ENCODE data around the gene RASGRP2. TPM values are rescaled to one million over a fixed set of nuclear protein-coding genes. Genes with fewer than 3 reads are reported as not detected.

The RASGRP2 gene
- total and polyA plus RNA-seq, 2 of the 8 experiments (the other 6 are each of a cell fraction or from before 2014, with no cell fraction given) = 40.6 to 45.7 TPM

GRCh38 chr11:64723907-64724862 is 19.8 kb downstream of the RASGRP2 start:
- Histone ChIP-seq H2BK12ac (ENCODE audit: low read depth, low read length) (peak overlapping the region; percentile 99; the same call in 1 of the 2 replicates), H3K79me1 (ENCODE audit: low read depth, low read length) (peaks cover 4% of the 10 kb centered on the region; the same call in 1 of the 2 replicates), H3K56ac (replicated peaks; ENCODE audit: insufficient read length, low read depth, low read length) (no peak overlapping the region), H3K14ac (ENCODE audit: insufficient read length) (no peak overlapping the region), H3K36me3 (ENCODE audit: control insufficient read depth in 2 of 4, insufficient read depth in 4 of 4, low read length in 3 of 4) (no peaks in the 10 kb centered on the region), H2BK15ac (ENCODE audit: low read length) (peak overlapping the region; percentile 21), H3K18ac (ENCODE audit: extremely low read depth, low read length) (0 out of 2 replicates have a peak overlapping the region, but pooled peaks have one; percentile 60), H3K23me2 (ENCODE audit: low read depth, low read length) (peaks cover 8% of the 10 kb centered on the region; the same call in 1 of the 2 replicates), H4K8ac (ENCODE audit: extremely low read depth, insufficient read depth, low read length) (peak overlapping the region; percentile 45; the same call in 1 of the 2 replicates), H2BK5ac (ENCODE audit: low read depth, low read length) (peak overlapping the region; percentile 83; the same call in 1 of the 2 replicates), H3K79me2 (ENCODE audit: control insufficient read depth in 1 of 2, insufficient read depth in 2 of 2, low read length in 2 of 2) (no peaks in the 10 kb centered on the region), H2AK5ac (ENCODE audit: low read depth, low read length) (peak overlapping the region; percentile 88; the same call in 1 of the 2 replicates), H3K4me1 (replicated peaks in 1 of 4; ENCODE audit: control insufficient read depth in 3 of 4, insufficient read depth in 4 of 4, low read length in 3 of 4) (peaks cover 10 to 33% (median 25%) of the 10 kb centered on the region in 4 experiments), H3K27me3 (replicated peaks in 1 of 4; ENCODE audit: control insufficient read depth in 3 of 4, extremely low read depth in 1 of 4, insufficient read depth in 3 of 4, low read length in 3 of 4) (peaks cover 7 to 20% (median 16%) of the 10 kb centered on the region in 4 experiments), H3K23ac (ENCODE audit: insufficient read length) (no peak overlapping the region), H2AFZ (ENCODE audit: low read length) (no peak overlapping the region), H3K4me3 (ENCODE audit: extremely low read depth in 1 of 4, insufficient read depth in 2 of 4, low read depth in 3 of 4, low read length in 4 of 4) (peak overlapping the region in 1 of 4 experiments; percentile 83; a peak in 4 of 8 replicates), H4K5ac (ENCODE audit: insufficient read length, low read depth, low read length) (no peak overlapping the region), H2BK20ac (ENCODE audit: low read length) (peak overlapping the region; percentile 43), H3K4ac (replicated peaks; ENCODE audit: insufficient read length, low read depth, low read length) (no peak overlapping the region), H4K20me1 (replicated peaks in 1 of 2; ENCODE audit: control insufficient read depth in 1 of 2, insufficient read depth in 2 of 2, low read length in 2 of 2) (no peaks in the 10 kb centered on the region), H3K9me3 (ENCODE audit: insufficient read depth in 2 of 2, low read depth in 1 of 2, low read length in 1 of 2) (no peaks in the 10 kb centered on the region), H3K4me2 (ENCODE audit: insufficient read depth in 1 of 2, low read depth in 2 of 2, low read length in 2 of 2) (peak overlapping the region; percentile 1 to 80; a peak in 2 of 4 replicates), H3K27ac (ENCODE audit: low read depth, low read length) (no peak overlapping the region), H2BK120ac (replicated peaks; ENCODE audit: low read depth, low read length) (peak overlapping the region; percentile 48), H3K9ac (replicated peaks in 1 of 4; ENCODE audit: extremely low read depth in 1 of 4, low read depth in 3 of 4, low read length in 3 of 4) (no peak overlapping the region), H4K91ac (replicated peaks; ENCODE audit: insufficient read length, low read length) (peak overlapping the region; percentile 79)
- DNase-seq (ENCODE audit: low read depth in 1 of 2, low spot score in 2 of 2) (no peak), FAIRE-seq (no peak)
- WGBS, 2 experiments (ENCODE audit: extremely low coverage in 1 of 2, insufficient coverage in 1 of 2, insufficient read length in 1 of 2, insufficient replicate concordance in 2 of 2, low coverage in 1 of 2, low lambda C conversion rate in 2 of 2, missing lambda C conversion rate in 1 of 2) = 64% methylated on average over 8 of the region's 9 CpGs; no CpG with 5 or more reads in 1 of the 2 experiments
- ChIA-PET POLR2A (ENCODE audit: partially characterized antibody) (interaction anchor here (1.1 to 3.6 kb wide), 3 partner anchors 8 to 73 kb away, joined by 5 to 22 read pairs (median 5); no protein-coding TSS in a partner anchor), CTCF (ENCODE audit: partially characterized antibody) (interaction anchor here (0.8 to 0.9 kb wide), 2 partner anchors 73 to 235 kb away, joined by 3 read pairs; no protein-coding TSS in a partner anchor)
- TF ChIP-seq SP1 (IDR thresholded peaks at IDR 0.05; ENCODE audit: low read depth, low read length) = no peak
- TF ChIP-seq CTCF (IDR thresholded peaks at IDR 0.05; ENCODE audit: control extremely low read depth in 1 of 3, insufficient read depth in 1 of 3, low read depth in 1 of 3, low read length in 3 of 3) = no peak
- no peak for TF ChIP-seq CBX5 (IDR thresholded peaks at IDR 0.05; ENCODE audit: low read depth, low read length)
- TF ChIP-seq KDM5A (IDR thresholded peaks at IDR 0.05; ENCODE audit: low read length) = no peak
- TF ChIP-seq GABPA (IDR thresholded peaks at IDR 0.05; ENCODE audit: borderline replicate concordance, insufficient read depth, low read length) = no peak
- no peak for TF ChIP-seq ZNF274 (IDR thresholded peaks at IDR 0.05; ENCODE audit: borderline replicate concordance, extremely low read depth, low read length)
- no peak for TF ChIP-seq SIN3A (conservative IDR thresholded peaks at IDR 0.05 in 1 of 2, IDR thresholded peaks at IDR 0.05 in 1 of 2; ENCODE audit: low read depth in 1 of 2, low read length in 2 of 2)
